ENCODE data around the gene DACH1.

- TF ChIP-seq CTCF (IDR thresholded peaks at IDR 0.05; ENCODE audit: extremely low read depth in 1 of 2, insufficient read depth in 1 of 2, low read depth in 1 of 2, low read length in 2 of 2) (no peak), POLR2A (IDR thresholded peaks at IDR 0.05; ENCODE audit: low read depth, low read length) (no peak), GATA2 (IDR thresholded peaks at IDR 0.05; ENCODE audit: insufficient read depth, insufficient read length, low read depth, low read length) (no peak), EZH2 (IDR thresholded peaks at IDR 0.05; ENCODE audit: borderline replicate concordance, low read depth, low read length, severe bottlenecking) (no peak), FOS (IDR thresholded peaks at IDR 0.05; ENCODE audit: borderline replicate concordance, insufficient read depth, low read length) (no peak), POLR2AphosphoS5 (IDR thresholded peaks at IDR 0.05; ENCODE audit: insufficient read depth, low read depth, low read length) (no peak), MYC (IDR thresholded peaks at IDR 0.05; ENCODE audit: low read depth, low read length) (no peak), MAX (IDR thresholded peaks at IDR 0.05; ENCODE audit: insufficient read depth, insufficient read length) (no peak)
Measured at GRCh38 chr13:71862459-71862943, 4.5 kb downstream of the DACH1 start.

All from endothelial cell of umbilical vein (primary cell).